HCT116 (cell line): ENCODE data around the gene SMARCA4. TPM values are rescaled to one million over a fixed set of nuclear protein-coding genes. Genes with fewer than 3 reads are reported as not detected.

Experiments used
- ATAC-seq: fragments of 200-7000 bp; cut with Tn5 transposase; 2 replicates; pipeline ENCODE4 v1.9.1; 2020; ENCODE audit warnings: mild to moderate bottlenecking, moderate library complexity
- BruUV-seq: library from RNA; stranded (reverse); fragments of 400-500 nt; replicated peaks from 2 replicates; lab custom pipeline; 2021; lab: Mats Ljungman, UMichigan
- CTCF ChIA-PET: fragments of 300-600 bp; sonication (Branson Sonifier 250); formaldehyde crosslinking; loops from one replicate; lab custom pipeline; 2021; ENCODE audit warnings: antibody characterized with exemption; lab: Charles Lee
- POLR2A ChIA-PET: fragments of 300-600, 350-600 bp; sonication (Branson Sonifier 250); formaldehyde crosslinking; loops from one replicate; lab custom pipeline; 2021; ENCODE audit warnings: antibody characterized with exemption; lab: Charles Lee
- RAD21 ChIA-PET, 2 experiments: fragments of 300-600 bp; sonication (Branson Sonifier 250); formaldehyde crosslinking; loops; one replicate each; lab custom pipeline; 2023; ENCODE audit warnings: low total read pairs in 2 of 2; ENCODE audit not compliant: uncharacterized antibody in 2 of 2, unreplicated experiment in 2 of 2, low non-redundant PET in 1 of 2; lab: Charles Lee
- DNase-seq: peaks from one replicate; pipeline ENCODE4 v3.0.0-alpha.2; 2010; ENCODE audit warnings: low read depth, low spot score
- H2AFZ ChIP-seq: fragments of 200-600 bp; shearing (Covaris generic), sonication (generic); 2 replicates; pipeline ENCODE4 v1.6.1; 2017; ENCODE audit warnings: low read depth, mixed run types, mixed read lengths, antibody characterized with exemption, low read length; ENCODE audit not compliant: poor library complexity, severe bottlenecking
- H3K27ac ChIP-seq: 2 replicates; pipeline ENCODE4 v1.5.1; 2012; ENCODE audit warnings: low read depth, low read length
- H3K27me3 ChIP-seq: fragments of 200-600 bp; sonication (generic); 2 replicates; pipeline ENCODE4 v1.6.1; 2016; ENCODE audit warnings: mixed run types, low read length, mixed read lengths; ENCODE audit not compliant: insufficient read depth
- H3K36me3 ChIP-seq, 2 experiments: fragments of 200-500 bp in 1 of 2; fragments of 200-600 bp in 1 of 2; sonication (Bioruptor generic) in 1 of 2; sonication (generic) in 1 of 2; 2 replicates each; pipeline versions ENCODE4 v1.5.1 to v1.6.1; 2014 to 2016; ENCODE audit warnings: low read length in 2 of 2, inconsistent platforms in 1 of 2, mixed read lengths in 1 of 2, mixed run types in 1 of 2; ENCODE audit not compliant: insufficient read depth in 2 of 2, control insufficient read depth in 1 of 2
- H3K4me1 ChIP-seq, 2 experiments: fragments of 200-600 bp in 1 of 2; sonication (generic) in 1 of 2; 2 replicates each; pipeline versions ENCODE4 v1.5.1 to v1.6.1; 2012 to 2017; ENCODE audit warnings: low read length in 2 of 2, inconsistent platforms in 1 of 2, mild to moderate bottlenecking in 1 of 2, mixed read lengths in 1 of 2, mixed run types in 1 of 2, moderate library complexity in 1 of 2; ENCODE audit not compliant: insufficient read depth in 2 of 2, control insufficient read depth in 1 of 2
- H3K4me2 ChIP-seq: fragments of 200-600 bp; sonication (generic); 2 replicates; pipeline ENCODE4 v1.6.1; 2017; ENCODE audit warnings: mixed run types, low read length, mixed read lengths
- H3K4me3 ChIP-seq, 2 experiments: fragments of 200-600 bp in 1 of 2; sonication (generic) in 1 of 2; replicated peaks in 1 of 2; 2 replicates each; pipeline ENCODE4 v1.5.1; 2011 to 2016; ENCODE audit warnings: low read length in 2 of 2, control low read depth in 1 of 2, low read depth in 1 of 2, mild to moderate bottlenecking in 1 of 2, mixed read lengths in 1 of 2, mixed run types in 1 of 2
- H3K79me2 ChIP-seq: fragments of 200-600 bp; sonication (generic); 2 replicates; pipeline ENCODE4 v1.6.1; 2017; ENCODE audit warnings: mild to moderate bottlenecking, mixed run types, low read length, moderate library complexity, mixed read lengths; ENCODE audit not compliant: insufficient read depth
- H3K9ac ChIP-seq: fragments of 200-600 bp; sonication (generic); 2 replicates; pipeline ENCODE4 v1.6.1; 2016; ENCODE audit warnings: low read length, mixed read lengths
- H3K9me2 ChIP-seq: fragments of 200-600 bp; sonication (generic), shearing (Covaris generic); 2 replicates; pipeline ENCODE4 v1.6.1; 2017; ENCODE audit warnings: mixed run types, mild to moderate bottlenecking, moderate library complexity; ENCODE audit not compliant: insufficient read depth
- H3K9me3 ChIP-seq, 2 experiments: fragments of 200-500 bp in 1 of 2; fragments of 200-600 bp in 1 of 2; sonication (Bioruptor generic) in 1 of 2; sonication (generic) in 1 of 2; 2 replicates each; pipeline ENCODE4 v1.6.1; 2014 to 2017; ENCODE audit warnings: low read length in 2 of 2, mixed read lengths in 2 of 2, inconsistent platforms in 1 of 2, low read depth in 1 of 2, mild to moderate bottlenecking in 1 of 2, mixed run types in 1 of 2, moderate library complexity in 1 of 2; ENCODE audit not compliant: control insufficient read depth in 1 of 2, insufficient read depth in 1 of 2
- H4K20me1 ChIP-seq: fragments of 200-600 bp; sonication (generic), shearing (Covaris generic); 2 replicates; pipeline ENCODE4 v1.6.1; 2017; ENCODE audit warnings: mixed run types, mild to moderate bottlenecking, moderate library complexity; ENCODE audit not compliant: insufficient read depth
- CBX3 ChIP-seq: IDR thresholded peaks from 2 replicates; pipeline ENCODE4 v1.6.1; 2012; ENCODE audit warnings: low read depth
- CEBPB ChIP-seq: IDR thresholded peaks from 2 replicates; pipeline ENCODE4 v1.6.1; 2012; ENCODE audit warnings: low read depth
- CTCF ChIP-seq, 3 experiments: fragments of 200-600 bp in 1 of 3; sonication (generic) in 1 of 3; IDR thresholded peaks in 2 of 3; conservative IDR thresholded peaks in 1 of 3; 2 replicates each; pipeline ENCODE4 v1.5.1; 2012 to 2017; ENCODE audit warnings: low read depth in 2 of 3, low read length in 2 of 3, antibody characterized with exemption in 1 of 3, borderline replicate concordance in 1 of 3, control low read depth in 1 of 3, mild to moderate bottlenecking in 1 of 3, mixed read lengths in 1 of 3, mixed run types in 1 of 3, moderate library complexity in 1 of 3; ENCODE audit not compliant: insufficient read depth in 1 of 3
- EGR1 ChIP-seq: IDR thresholded peaks from 2 replicates; pipeline ENCODE4 v1.6.1; 2012; ENCODE audit warnings: low read depth
- EZH2 ChIP-seq: fragments of 200-600 bp; sonication (generic); IDR thresholded peaks from 2 replicates; pipeline ENCODE4 v1.6.1; 2017; ENCODE audit warnings: antibody characterized with exemption, mixed run types
- FOSL1 ChIP-seq: IDR thresholded peaks from 2 replicates; pipeline ENCODE4 v1.6.1; 2012; ENCODE audit warnings: low read depth
- JUND ChIP-seq: IDR thresholded peaks from 2 replicates; pipeline ENCODE4 v1.6.1; 2012
- POLR2A ChIP-seq: IDR thresholded peaks from 2 replicates; pipeline ENCODE4 v1.7.0; 2011; ENCODE audit warnings: borderline replicate concordance; ENCODE audit not compliant: insufficient read depth, insufficient read length; ENCODE audit errors: extremely low read depth
- POLR2AphosphoS5 ChIP-seq: IDR thresholded peaks from 2 replicates; pipeline ENCODE4 v1.6.1; 2011; ENCODE audit warnings: mild to moderate bottlenecking, low read depth, low read length, moderate library complexity
- RAD21 ChIP-seq: IDR thresholded peaks from 2 replicates; pipeline ENCODE4 v1.6.1; 2012; ENCODE audit warnings: low read depth, mild to moderate bottlenecking
- SIN3A ChIP-seq: IDR thresholded peaks from 2 replicates; pipeline ENCODE4 v1.6.1; 2012; ENCODE audit warnings: low read depth
- SP1 ChIP-seq: IDR thresholded peaks from 2 replicates; pipeline ENCODE4 v1.6.1; 2012; ENCODE audit warnings: low read depth
- SRF ChIP-seq: IDR thresholded peaks from 2 replicates; pipeline ENCODE4 v1.6.1; 2012; ENCODE audit warnings: low read depth
- TCF7L2 ChIP-seq: IDR thresholded peaks from 2 replicates; pipeline ENCODE4 v1.7.0; 2011; ENCODE audit warnings: borderline replicate concordance, inconsistent platforms; ENCODE audit not compliant: insufficient read depth, insufficient read length; ENCODE audit errors: extremely low read depth
- YY1 ChIP-seq: IDR thresholded peaks from 2 replicates; pipeline ENCODE4 v1.6.1; 2011; ENCODE audit warnings: low read length, low read depth, moderate library complexity, mild to moderate bottlenecking; ENCODE audit not compliant: insufficient replicate concordance; ENCODE audit errors: extremely low read depth
- ZBTB33 ChIP-seq: IDR thresholded peaks from 2 replicates; pipeline ENCODE4 v1.6.1; 2011; ENCODE audit warnings: mild to moderate bottlenecking, low read length, moderate library complexity; ENCODE audit not compliant: insufficient replicate concordance; ENCODE audit errors: extremely low read depth
- ZFX ChIP-seq: fragments of 450-650 bp; IDR thresholded peaks from 2 replicates; pipeline ENCODE4 v1.6.1; 2017
- ZNF274 ChIP-seq: fragments of 200-500 bp; sonication (Bioruptor generic); IDR thresholded peaks from 2 replicates; pipeline ENCODE4 v1.6.1; 2014; ENCODE audit warnings: mild to moderate bottlenecking, low read depth, low read length, inconsistent platforms
- intact Hi-C: fragments of 100-400 bp; cut with micrococcal nuclease; formaldehyde crosslinking; loops from 2 replicates; pipeline ENCODE4 v1.10.0; 2022
- total RNA-seq: library from RNA; stranded (reverse); gene quantifications from one replicate; pipeline ENCODE4 v1.2.1, GENCODE V29; 2021; ENCODE audit not compliant: unreplicated experiment
- TF ChIP-seq, protein P1 (sequence below): IDR thresholded peaks from 2 replicates; pipeline ENCODE4 v1.6.1; 2012; ENCODE audit warnings: low read depth
- TF ChIP-seq, protein P2 (sequence below): IDR thresholded peaks from 2 replicates; pipeline ENCODE4 v1.6.1; 2012

Gene SMARCA4
- total RNA-seq, 1 experiment from 2014 or later, result 116 TPM

- Histone ChIP-seq H2AFZ (no peak overlapping the region), H3K4me3 (no peak overlapping the region), H3K79me2 (peaks cover 97% of the 10 kb centered on the region), H3K4me2 (no peak overlapping the region), H3K9ac (no peak overlapping the region), H3K4me1 (peaks cover 6 to 7% of the 10 kb centered on the region in 2 experiments), H3K36me3 (peaks cover 6 to 11% of the 10 kb centered on the region in 2 experiments; a peak in 3 of 4 replicates), H3K9me2 (no peaks in the 10 kb centered on the region), H3K27ac (no peak overlapping the region), H4K20me1 (peaks cover 3% of the 10 kb centered on the region; the same call in 1 of the 2 replicates), H3K9me3 (no peaks in the 10 kb centered on the region), H3K27me3 (no peaks in the 10 kb centered on the region)
- intact Hi-C loops, result no loop called here
- ATAC-seq (no peak), DNase-seq (no peak)
- CTCF ChIA-PET, result no interaction called here
- BruUV-seq, result no TSS peak
- RAD21 ChIA-PET, result no interaction called here
- POLR2A ChIA-PET, result no interaction called here
- TF ChIP-seq, protein P1, sequence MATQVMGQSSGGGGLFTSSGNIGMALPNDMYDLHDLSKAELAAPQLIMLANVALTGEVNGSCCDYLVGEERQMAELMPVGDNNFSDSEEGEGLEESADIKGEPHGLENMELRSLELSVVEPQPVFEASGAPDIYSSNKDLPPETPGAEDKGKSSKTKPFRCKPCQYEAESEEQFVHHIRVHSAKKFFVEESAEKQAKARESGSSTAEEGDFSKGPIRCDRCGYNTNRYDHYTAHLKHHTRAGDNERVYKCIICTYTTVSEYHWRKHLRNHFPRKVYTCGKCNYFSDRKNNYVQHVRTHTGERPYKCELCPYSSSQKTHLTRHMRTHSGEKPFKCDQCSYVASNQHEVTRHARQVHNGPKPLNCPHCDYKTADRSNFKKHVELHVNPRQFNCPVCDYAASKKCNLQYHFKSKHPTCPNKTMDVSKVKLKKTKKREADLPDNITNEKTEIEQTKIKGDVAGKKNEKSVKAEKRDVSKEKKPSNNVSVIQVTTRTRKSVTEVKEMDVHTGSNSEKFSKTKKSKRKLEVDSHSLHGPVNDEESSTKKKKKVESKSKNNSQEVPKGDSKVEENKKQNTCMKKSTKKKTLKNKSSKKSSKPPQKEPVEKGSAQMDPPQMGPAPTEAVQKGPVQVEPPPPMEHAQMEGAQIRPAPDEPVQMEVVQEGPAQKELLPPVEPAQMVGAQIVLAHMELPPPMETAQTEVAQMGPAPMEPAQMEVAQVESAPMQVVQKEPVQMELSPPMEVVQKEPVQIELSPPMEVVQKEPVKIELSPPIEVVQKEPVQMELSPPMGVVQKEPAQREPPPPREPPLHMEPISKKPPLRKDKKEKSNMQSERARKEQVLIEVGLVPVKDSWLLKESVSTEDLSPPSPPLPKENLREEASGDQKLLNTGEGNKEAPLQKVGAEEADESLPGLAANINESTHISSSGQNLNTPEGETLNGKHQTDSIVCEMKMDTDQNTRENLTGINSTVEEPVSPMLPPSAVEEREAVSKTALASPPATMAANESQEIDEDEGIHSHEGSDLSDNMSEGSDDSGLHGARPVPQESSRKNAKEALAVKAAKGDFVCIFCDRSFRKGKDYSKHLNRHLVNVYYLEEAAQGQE, result no peak
- no peak for TF ChIP-seq SRF
- TF ChIP-seq POLR2A, result no peak
- no peak for TF ChIP-seq CTCF (IDR thresholded peaks at IDR 0.05 in 2 of 3, conservative IDR thresholded peaks at IDR 0.05 in 1 of 3; ENCODE audit: borderline replicate concordance in 1 of 3, insufficient read depth in 1 of 3, low read depth in 2 of 3, low read length in 2 of 3)
- TF ChIP-seq CEBPB, result no peak
- no peak for TF ChIP-seq POLR2AphosphoS5
- TF ChIP-seq RAD21, result no peak
- no peak for TF ChIP-seq SP1
- no peak for TF ChIP-seq FOSL1
- TF ChIP-seq EZH2, result no peak
- TF ChIP-seq YY1, result no peak
- no peak for TF ChIP-seq ZBTB33
- no peak for TF ChIP-seq ZFX
- no peak for TF ChIP-seq JUND
- no peak for TF ChIP-seq TCF7L2
- TF ChIP-seq CBX3, result no peak
- no peak for TF ChIP-seq ZNF274
- TF ChIP-seq, protein P2, sequence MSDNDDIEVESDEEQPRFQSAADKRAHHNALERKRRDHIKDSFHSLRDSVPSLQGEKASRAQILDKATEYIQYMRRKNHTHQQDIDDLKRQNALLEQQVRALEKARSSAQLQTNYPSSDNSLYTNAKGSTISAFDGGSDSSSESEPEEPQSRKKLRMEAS, result no peak
- TF ChIP-seq SIN3A, result no peak
- no peak for TF ChIP-seq EGR1
These were observed 20.5 kb downstream of the SMARCA4 start for GRCh38 chr19:10981252-10981895.
